Testis (tissue), 5 donors: ENCODE results near the gene MARK1. TPM values are rescaled to one million over a fixed set of nuclear protein-coding genes. Genes with fewer than 3 reads are reported as not detected.
A peak's percentile ranks its signal among the peaks of the same experiment; 100 is the strongest.

Experiments
- DNase-seq: peaks from one replicate; pipeline ENCODE4 v3.0.0-alpha.2; 2019
- H3K27ac ChIP-seq, 2 donors: fragments of 200-600 bp; sonication (generic); one replicate each; pipeline ENCODE4 v1.5.1; 2019
- H3K27me3 ChIP-seq: fragments of 200-600 bp; sonication (generic); one replicate; pipeline ENCODE4 v1.5.1; 2019
- H3K36me3 ChIP-seq: fragments of 200-600 bp; sonication (generic); one replicate; pipeline ENCODE4 v1.5.1; 2017; ENCODE audit warnings: low read depth; ENCODE audit errors: missing control alignments
- H3K4me1 ChIP-seq: fragments of 200-600 bp; sonication (generic); one replicate; pipeline ENCODE4 v1.5.1; 2019
- H3K4me3 ChIP-seq, 2 donors: fragments of 200-600 bp; sonication (generic); one replicate each; pipeline ENCODE4 v1.5.1; 2017 to 2019
- H3K9me3 ChIP-seq: fragments of 200-600 bp; sonication (generic); one replicate; pipeline ENCODE4 v1.5.1; 2017
- CTCF ChIP-seq, 3 experiments: fragments of 450-650 bp in 2 of 3; fragments of 200-600 bp in 1 of 3; sonication (generic) in 1 of 3; IDR thresholded peaks; one replicate each; pipeline ENCODE4 v1.5.1; 2016 to 2019; ENCODE audit warnings: antibody characterized with exemption in 3 of 3, mild to moderate bottlenecking in 2 of 3, moderate library complexity in 1 of 3
- POLR2A ChIP-seq: fragments of 450-650 bp; IDR thresholded peaks from one replicate; pipeline ENCODE4 v1.6.1; 2017; ENCODE audit warnings: antibody characterized with exemption, mild to moderate bottlenecking, moderate library complexity
- WGBS, 2 donors: methylation state at CpG; one replicate each; pipeline ENCODE4 v1.1.5; 2018; 5-methylcytosine and 5-hydroxymethylcytosine counted together
- intact Hi-C: fragments of 100-400 bp; cut with DNase I; formaldehyde crosslinking; loops from one replicate; pipeline ENCODE4 v1.15.1; 2023; ENCODE audit warnings: low total_unique reads
- long read RNA-seq, 2 donors: transcript quantifications; one replicate each; lab custom pipeline, GENCODE V29; 2026
- polyA plus RNA-seq: library from polyadenylated mRNA; stranded (reverse); fragments of 350-450 nt; fragmentation: Illumina TruSeq; extraction: RNeasy Lipid Tissue Mini Kit (QIAGEN cat#74804); gene quantifications from one replicate; pipeline ENCODE4 v1.2.3, GENCODE V29; 2014; ENCODE audit warnings: low read depth, low replicate concordance; ENCODE audit not compliant: insufficient read depth
- total RNA-seq, 2 donors: library from RNA; depleted of rRNA; stranded (reverse); fragments of >200 nt; gene quantifications; one replicate each; pipeline ENCODE4 v1.2.3, GENCODE V29; 2016

Gene MARK1
- total RNA-seq (10 to 100 TPM; 31.2 to 49.6 TPM), polyA plus RNA-seq (25.5 TPM)
- long read RNA-seq, donor 1, partial matches to known transcripts, result 0 of 1 reads
- long read RNA-seq, donor 1, other reads (novel, unspliced or antisense), result 0 of 1 reads
- long read RNA-seq, donor 2, full-length matches to known transcripts, result 1 of 1 reads
- long read RNA-seq, donor 2, partial matches to known transcripts, result 0 of 1 reads
- long read RNA-seq, donor 2, other reads (novel, unspliced or antisense), result 0 of 1 reads

- DNase-seq, result peak; percentile 84
- H3K36me3 ChIP-seq, result no peaks in the 10 kb centered on the region
- H3K4me1 ChIP-seq, result peaks cover 6% of the 10 kb centered on the region
- no peaks in the 10 kb centered on the region for H3K27me3 ChIP-seq
- H3K4me3 ChIP-seq, result peak within 1 kb of the TSS; percentile 84 to 96
- TF ChIP-seq POLR2A (no peak), CTCF (IDR thresholded peaks at IDR 0.05) (no peak)
- intact Hi-C loops, result no loop called here
- WGBS, 2 donors, result 0 to 1% methylated on average over 45 to 95 of the region's 96 CpGs
- H3K27ac ChIP-seq, result peak within 1 kb of the TSS; percentile 93 to 95
- H3K9me3 ChIP-seq, result no peaks in the 10 kb centered on the region
Measured at GRCh38 chr1:220527908-220528678, at the start of gene MARK1. TSS of gene MARK1 (plus strand) at chr1:220528136. CDS start at chr1:220528823, 687 bp downstream.

- 80% methylated on average over 6 of the region's 6 CpGs for WGBS, 2 donors
- Histone ChIP-seq H3K9me3 (no peaks in the 10 kb centered on the region), H3K27me3 (no peaks in the 10 kb centered on the region), H3K4me3 (no peak overlapping the region), H3K27ac (no peak overlapping the region), H3K36me3 (no peaks in the 10 kb centered on the region), H3K4me1 (no peaks in the 10 kb centered on the region)
- intact Hi-C loops, result no loop called here
- TF ChIP-seq CTCF (IDR thresholded peaks at IDR 0.05) (no peak), POLR2A (no peak)
- no peak for DNase-seq
Measured at GRCh38 chr1:220483700-220484099, 44.2 kb upstream of the MARK1 start.

GRCh38 chr1:220484135-220484534, 43.8 kb upstream of the MARK1 start:
- no peaks in the 10 kb centered on the region for H3K36me3 ChIP-seq
- intact Hi-C loops, result no loop called here
- no peaks in the 10 kb centered on the region for H3K9me3 ChIP-seq
- H3K4me1 ChIP-seq, result no peaks in the 10 kb centered on the region
- H3K4me3 ChIP-seq, result no peak overlapping the region
- no peak for DNase-seq
- H3K27me3 ChIP-seq, result no peaks in the 10 kb centered on the region
- TF ChIP-seq CTCF (IDR thresholded peaks at IDR 0.05) (no peak), POLR2A (no peak)
- H3K27ac ChIP-seq, result no peak overlapping the region

- intact Hi-C loops, result no loop called here
- TF ChIP-seq POLR2A, result no peak
- no peak for TF ChIP-seq CTCF (IDR thresholded peaks at IDR 0.05)
- no peaks in the 10 kb centered on the region for H3K27me3 ChIP-seq
- H3K4me3 ChIP-seq, result no peak overlapping the region
- 75 to 84% methylated on average over 3 of the region's 3 CpGs for WGBS, 2 donors
- H3K36me3 ChIP-seq, result no peaks in the 10 kb centered on the region
- H3K4me1 ChIP-seq, result no peaks in the 10 kb centered on the region
- H3K9me3 ChIP-seq, result no peaks in the 10 kb centered on the region
- H3K27ac ChIP-seq, result no peak overlapping the region
- DNase-seq, result no peak
Measured at GRCh38 chr1:220485131-220485530, 42.8 kb upstream of the MARK1 start.
